ENCODE data around the gene GALNT15.

The GALNT15 gene

GRCh38 chr3:16214366-16214765 is 39.9 kb downstream of the GALNT15 start:
- Histone ChIP-seq H3K36me3 (replicated peaks; ENCODE audit: low read depth, low read length) (no peaks in the 10 kb centered on the region), H3K27ac (ENCODE audit: low read length) (no peak overlapping the region), H3K4me2 (ENCODE audit: low read length) (no peak overlapping the region), H3K4me3 (ENCODE audit: low read length) (no peak overlapping the region), H3K27me3 (ENCODE audit: low read depth, low read length) (0 out of 2 replicates have a peak, but pooled peaks cover 3% of the 10 kb centered on the region), H3K9ac (ENCODE audit: low read length) (no peak overlapping the region), H3K9me3 (ENCODE audit: insufficient read depth, low read length) (no peaks in the 10 kb centered on the region), H3K4me1 (ENCODE audit: low read length) (no peaks in the 10 kb centered on the region), H2AFZ (ENCODE audit: low read depth, low read length) (no peak overlapping the region), H3K79me2 (ENCODE audit: low read length) (no peaks in the 10 kb centered on the region), H4K20me1 (ENCODE audit: insufficient read depth, low read length) (no peaks in the 10 kb centered on the region)
- no peak for TF ChIP-seq CTCF (IDR thresholded peaks at IDR 0.05; ENCODE audit: low read depth, low read length)
- TF ChIP-seq EZH2phosphoT487 (IDR thresholded peaks at IDR 0.05; ENCODE audit: low read depth), result no peak

GRCh38 chr3:16216373-16216935 is 42.0 kb downstream of the GALNT15 start:
- Histone ChIP-seq H4K20me1 (ENCODE audit: insufficient read depth, low read length) (no peaks in the 10 kb centered on the region), H3K36me3 (replicated peaks; ENCODE audit: low read depth, low read length) (no peaks in the 10 kb centered on the region), H3K27me3 (ENCODE audit: low read depth, low read length) (0 out of 2 replicates have a peak, but pooled peaks cover 3% of the 10 kb centered on the region), H2AFZ (ENCODE audit: low read depth, low read length) (no peak overlapping the region), H3K9ac (ENCODE audit: low read length) (no peak overlapping the region), H3K9me3 (ENCODE audit: insufficient read depth, low read length) (no peaks in the 10 kb centered on the region), H3K4me3 (ENCODE audit: low read length) (no peak overlapping the region), H3K4me1 (ENCODE audit: low read length) (no peaks in the 10 kb centered on the region), H3K4me2 (ENCODE audit: low read length) (no peak overlapping the region), H3K27ac (ENCODE audit: low read length) (no peak overlapping the region), H3K79me2 (ENCODE audit: low read length) (no peaks in the 10 kb centered on the region)
- TF ChIP-seq EZH2phosphoT487 (IDR thresholded peaks at IDR 0.05; ENCODE audit: low read depth) (no peak), CTCF (IDR thresholded peaks at IDR 0.05; ENCODE audit: low read depth, low read length) (no peak)

GRCh38 chr3:16219777-16220176 is 45.3 kb downstream of the GALNT15 start:
- Histone ChIP-seq H3K79me2 (ENCODE audit: low read length) (no peaks in the 10 kb centered on the region), H3K9me3 (ENCODE audit: insufficient read depth, low read length) (no peaks in the 10 kb centered on the region), H3K4me2 (ENCODE audit: low read length) (no peak overlapping the region), H2AFZ (ENCODE audit: low read depth, low read length) (no peak overlapping the region), H3K27me3 (ENCODE audit: low read depth, low read length) (no peaks in the 10 kb centered on the region), H3K4me3 (ENCODE audit: low read length) (no peak overlapping the region), H3K27ac (ENCODE audit: low read length) (no peak overlapping the region), H3K9ac (ENCODE audit: low read length) (no peak overlapping the region), H3K4me1 (ENCODE audit: low read length) (peaks cover 10% of the 10 kb centered on the region; the same call in 1 of the 2 replicates), H3K36me3 (replicated peaks; ENCODE audit: low read depth, low read length) (no peaks in the 10 kb centered on the region), H4K20me1 (ENCODE audit: insufficient read depth, low read length) (no peaks in the 10 kb centered on the region)
- no peak for TF ChIP-seq EZH2phosphoT487 (IDR thresholded peaks at IDR 0.05; ENCODE audit: low read depth)
- TF ChIP-seq CTCF (IDR thresholded peaks at IDR 0.05; ENCODE audit: low read depth, low read length), result no peak

- no peak overlapping the region for H3K9ac ChIP-seq (ENCODE audit: low read length)
- H3K9me3 ChIP-seq (ENCODE audit: insufficient read depth, low read length), result no peaks in the 10 kb centered on the region
- H3K36me3 ChIP-seq (replicated peaks; ENCODE audit: low read depth, low read length), result no peaks in the 10 kb centered on the region
- no peaks in the 10 kb centered on the region for H3K27me3 ChIP-seq (ENCODE audit: low read depth, low read length)
- H3K4me2 ChIP-seq (ENCODE audit: low read length), result no peak overlapping the region
- TF ChIP-seq CTCF (IDR thresholded peaks at IDR 0.05; ENCODE audit: low read depth, low read length) (no peak), EZH2phosphoT487 (IDR thresholded peaks at IDR 0.05; ENCODE audit: low read depth) (no peak)
- no peak overlapping the region for H2AFZ ChIP-seq (ENCODE audit: low read depth, low read length)
- H3K27ac ChIP-seq (ENCODE audit: low read length), result no peak overlapping the region
- H4K20me1 ChIP-seq (ENCODE audit: insufficient read depth, low read length), result no peaks in the 10 kb centered on the region
- no peaks in the 10 kb centered on the region for H3K79me2 ChIP-seq (ENCODE audit: low read length)
- peaks cover 13% of the 10 kb centered on the region; the same call in 1 of the 2 replicates for H3K4me1 ChIP-seq (ENCODE audit: low read length)
- no peak overlapping the region for H3K4me3 ChIP-seq (ENCODE audit: low read length)
Measured at GRCh38 chr3:16221990-16222389, 47.5 kb downstream of the GALNT15 start.
